ENCODE results near the gene AIG1. TPM values are rescaled to one million over a fixed set of nuclear protein-coding genes. Genes with fewer than 3 reads are reported as not detected.

The AIG1 gene
- total RNA-seq, 1 donor from 2014 or later: 31.3 TPM

DNA sequence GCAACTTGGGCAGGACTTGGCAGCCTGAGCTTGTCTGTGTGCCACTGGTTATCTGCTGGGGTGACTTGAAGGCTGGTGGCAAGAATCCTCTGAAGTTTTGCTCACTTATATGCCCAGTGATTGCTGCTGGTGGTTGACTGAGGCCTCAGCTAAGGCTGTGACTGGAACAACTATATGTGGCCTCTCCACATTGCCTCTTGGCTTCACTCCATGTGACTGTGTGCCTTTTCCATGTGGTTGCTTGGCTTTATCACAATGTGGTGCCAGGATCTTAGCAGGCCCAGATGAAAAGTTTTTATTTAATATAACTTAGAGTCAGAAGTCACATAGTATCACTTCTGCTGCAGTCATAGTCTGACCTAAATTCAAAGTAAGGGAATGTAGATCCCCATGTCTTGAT is 285.3 kb downstream of the AIG1 start:
- H3K36me3 Mint-ChIP-seq: no peaks in the 10 kb centered on the region
- H3K4me3 Mint-ChIP-seq: no peak overlapping the region
- no peaks in the 10 kb centered on the region for H3K27me3 Mint-ChIP-seq (ENCODE audit: low read depth)
- DNase-seq (ENCODE audit: low spot score in 2 of 2, unreplicated experiment in 2 of 2): no peak
- H3K27ac Mint-ChIP-seq: no peak overlapping the region
- no peak for TF ChIP-seq CTCF (IDR thresholded peaks at IDR 0.05; ENCODE audit: unreplicated experiment)
- peaks cover 17% of the 10 kb centered on the region for H3K9me3 Mint-ChIP-seq
- no peaks in the 10 kb centered on the region for H3K4me1 Mint-ChIP-seq

DNA sequence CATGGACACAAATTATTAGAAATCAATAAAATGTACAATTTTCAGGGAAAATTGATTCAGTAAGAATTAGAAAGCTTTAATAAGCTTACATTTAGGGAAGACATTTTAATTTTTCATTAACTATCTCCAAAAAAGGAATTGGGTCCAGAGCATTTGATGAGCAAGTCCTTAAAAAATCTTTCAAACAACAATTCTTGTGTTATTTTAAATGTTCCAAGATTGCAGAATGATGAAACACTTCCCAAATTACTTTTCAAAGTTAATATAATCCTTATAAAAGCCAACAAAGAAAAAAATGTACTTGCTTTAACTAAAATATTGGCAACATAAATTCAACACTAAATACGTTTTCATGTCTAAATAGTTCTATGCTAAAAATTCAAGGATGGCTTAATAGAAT is 287.8 kb downstream of the AIG1 start:
- Mint-ChIP-seq H3K36me3 (peaks cover 6% of the 10 kb centered on the region), H3K27me3 (ENCODE audit: low read depth) (no peaks in the 10 kb centered on the region), H3K27ac (no peak overlapping the region), H3K4me3 (no peak overlapping the region), H3K9me3 (peaks cover 43% of the 10 kb centered on the region), H3K4me1 (no peaks in the 10 kb centered on the region)
- no peak for DNase-seq (ENCODE audit: low spot score in 2 of 2, unreplicated experiment in 2 of 2)
- TF ChIP-seq CTCF (IDR thresholded peaks at IDR 0.05; ENCODE audit: unreplicated experiment): no peak

GRCh38 chr6:143349530-143349929 is 288.8 kb downstream of the AIG1 start:
- H3K4me3 Mint-ChIP-seq: no peak overlapping the region
- no peaks in the 10 kb centered on the region for H3K4me1 Mint-ChIP-seq
- H3K9me3 Mint-ChIP-seq: peaks cover 48% of the 10 kb centered on the region
- H3K36me3 Mint-ChIP-seq: peaks cover 6% of the 10 kb centered on the region
- no peak for TF ChIP-seq CTCF (IDR thresholded peaks at IDR 0.05; ENCODE audit: unreplicated experiment)
- no peak for DNase-seq (ENCODE audit: low spot score in 2 of 2, unreplicated experiment in 2 of 2)
- no peaks in the 10 kb centered on the region for H3K27me3 Mint-ChIP-seq (ENCODE audit: low read depth)
- no peak overlapping the region for H3K27ac Mint-ChIP-seq

GRCh38 chr6:143356101-143356880 is 295.6 kb downstream of the AIG1 start:
- Mint-ChIP-seq H3K4me3 (no peak overlapping the region), H3K27me3 (ENCODE audit: low read depth) (no peaks in the 10 kb centered on the region), H3K36me3 (peaks cover 6% of the 10 kb centered on the region), H3K27ac (no peak overlapping the region), H3K4me1 (peaks cover 6% of the 10 kb centered on the region), H3K9me3 (peaks cover 36% of the 10 kb centered on the region)
- TF ChIP-seq CTCF (IDR thresholded peaks at IDR 0.05; ENCODE audit: unreplicated experiment): no peak
- DNase-seq (ENCODE audit: low spot score in 2 of 2, unreplicated experiment in 2 of 2): no peak

- H3K36me3 Mint-ChIP-seq: peaks cover 6% of the 10 kb centered on the region
- TF ChIP-seq CTCF (IDR thresholded peaks at IDR 0.05; ENCODE audit: unreplicated experiment): no peak
- H3K4me1 Mint-ChIP-seq: peaks cover 6% of the 10 kb centered on the region
- no peak overlapping the region for H3K4me3 Mint-ChIP-seq
- no peaks in the 10 kb centered on the region for H3K27me3 Mint-ChIP-seq (ENCODE audit: low read depth)
- H3K9me3 Mint-ChIP-seq: peaks cover 28% of the 10 kb centered on the region
- H3K27ac Mint-ChIP-seq: no peak overlapping the region
- no peak for DNase-seq (ENCODE audit: low spot score in 2 of 2, unreplicated experiment in 2 of 2)
Measured at GRCh38 chr6:143357152-143357551, 296.5 kb downstream of the AIG1 start.
